ENCODE measurements around the gene TFF2.

DNA sequence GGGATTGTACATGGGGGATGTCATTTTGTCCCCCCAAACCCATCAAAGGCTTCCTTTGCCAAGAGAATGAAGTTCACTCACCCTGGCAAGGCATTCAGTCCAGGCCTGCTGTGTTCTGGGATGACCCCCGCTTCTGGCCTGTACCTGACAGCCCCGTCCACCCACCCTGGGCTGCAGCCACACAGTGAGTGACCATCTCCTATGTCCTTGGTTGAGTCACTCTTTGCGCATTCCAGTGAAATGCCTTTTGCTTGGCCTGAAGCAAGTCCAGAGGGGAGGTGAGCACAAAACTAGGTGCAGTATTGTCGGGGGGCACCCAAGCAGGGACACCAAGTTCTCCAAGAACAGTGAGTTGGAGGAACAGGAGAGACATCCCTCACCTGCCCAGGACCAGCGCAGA lies 34.8 kb upstream of the TFF2 start:
- TF ChIP-seq SALL2 (tag by site-specific recombination; IDR thresholded peaks at IDR 0.05; ENCODE audit: borderline replicate concordance), result no peak
- TF ChIP-seq ZNF610 (tag by site-specific recombination; IDR thresholded peaks at IDR 0.05; ENCODE audit: borderline replicate concordance), result no peak
- no peak for TF ChIP-seq SCRT2 (tag by site-specific recombination; IDR thresholded peaks at IDR 0.05)
- no peak for TF ChIP-seq ZNF157 (tag by site-specific recombination; IDR thresholded peaks at IDR 0.05)
- TF ChIP-seq ZNF274 (IDR thresholded peaks at IDR 0.05; ENCODE audit: low read length), result no peak
- TF ChIP-seq ZNF274 (tag by site-specific recombination; IDR thresholded peaks at IDR 0.05; ENCODE audit: borderline replicate concordance), result no peak
- TF ChIP-seq, protein P1, sequence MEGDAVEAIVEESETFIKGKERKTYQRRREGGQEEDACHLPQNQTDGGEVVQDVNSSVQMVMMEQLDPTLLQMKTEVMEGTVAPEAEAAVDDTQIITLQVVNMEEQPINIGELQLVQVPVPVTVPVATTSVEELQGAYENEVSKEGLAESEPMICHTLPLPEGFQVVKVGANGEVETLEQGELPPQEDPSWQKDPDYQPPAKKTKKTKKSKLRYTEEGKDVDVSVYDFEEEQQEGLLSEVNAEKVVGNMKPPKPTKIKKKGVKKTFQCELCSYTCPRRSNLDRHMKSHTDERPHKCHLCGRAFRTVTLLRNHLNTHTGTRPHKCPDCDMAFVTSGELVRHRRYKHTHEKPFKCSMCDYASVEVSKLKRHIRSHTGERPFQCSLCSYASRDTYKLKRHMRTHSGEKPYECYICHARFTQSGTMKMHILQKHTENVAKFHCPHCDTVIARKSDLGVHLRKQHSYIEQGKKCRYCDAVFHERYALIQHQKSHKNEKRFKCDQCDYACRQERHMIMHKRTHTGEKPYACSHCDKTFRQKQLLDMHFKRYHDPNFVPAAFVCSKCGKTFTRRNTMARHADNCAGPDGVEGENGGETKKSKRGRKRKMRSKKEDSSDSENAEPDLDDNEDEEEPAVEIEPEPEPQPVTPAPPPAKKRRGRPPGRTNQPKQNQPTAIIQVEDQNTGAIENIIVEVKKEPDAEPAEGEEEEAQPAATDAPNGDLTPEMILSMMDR (tag by site-specific recombination; IDR thresholded peaks at IDR 0.05), result no peak
- TF ChIP-seq ZFP41 (tag by site-specific recombination; IDR thresholded peaks at IDR 0.05; ENCODE audit: borderline replicate concordance), result no peak
- TF ChIP-seq, protein P2, sequence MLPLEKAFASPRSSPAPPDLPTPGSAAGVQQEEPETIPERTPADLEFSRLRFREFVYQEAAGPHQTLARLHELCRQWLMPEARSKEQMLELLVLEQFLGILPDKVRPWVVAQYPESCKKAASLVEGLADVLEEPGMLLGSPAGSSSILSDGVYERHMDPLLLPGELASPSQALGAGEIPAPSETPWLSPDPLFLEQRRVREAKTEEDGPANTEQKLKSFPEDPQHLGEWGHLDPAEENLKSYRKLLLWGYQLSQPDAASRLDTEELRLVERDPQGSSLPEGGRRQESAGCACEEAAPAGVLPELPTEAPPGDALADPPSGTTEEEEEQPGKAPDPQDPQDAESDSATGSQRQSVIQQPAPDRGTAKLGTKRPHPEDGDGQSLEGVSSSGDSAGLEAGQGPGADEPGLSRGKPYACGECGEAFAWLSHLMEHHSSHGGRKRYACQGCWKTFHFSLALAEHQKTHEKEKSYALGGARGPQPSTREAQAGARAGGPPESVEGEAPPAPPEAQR (tag by site-specific recombination; IDR thresholded peaks at IDR 0.05), result no peak
- TF ChIP-seq ZNF510 (tag by site-specific recombination; IDR thresholded peaks at IDR 0.05; ENCODE audit: insufficient replicate concordance), result no peak
- TF ChIP-seq, protein P3, sequence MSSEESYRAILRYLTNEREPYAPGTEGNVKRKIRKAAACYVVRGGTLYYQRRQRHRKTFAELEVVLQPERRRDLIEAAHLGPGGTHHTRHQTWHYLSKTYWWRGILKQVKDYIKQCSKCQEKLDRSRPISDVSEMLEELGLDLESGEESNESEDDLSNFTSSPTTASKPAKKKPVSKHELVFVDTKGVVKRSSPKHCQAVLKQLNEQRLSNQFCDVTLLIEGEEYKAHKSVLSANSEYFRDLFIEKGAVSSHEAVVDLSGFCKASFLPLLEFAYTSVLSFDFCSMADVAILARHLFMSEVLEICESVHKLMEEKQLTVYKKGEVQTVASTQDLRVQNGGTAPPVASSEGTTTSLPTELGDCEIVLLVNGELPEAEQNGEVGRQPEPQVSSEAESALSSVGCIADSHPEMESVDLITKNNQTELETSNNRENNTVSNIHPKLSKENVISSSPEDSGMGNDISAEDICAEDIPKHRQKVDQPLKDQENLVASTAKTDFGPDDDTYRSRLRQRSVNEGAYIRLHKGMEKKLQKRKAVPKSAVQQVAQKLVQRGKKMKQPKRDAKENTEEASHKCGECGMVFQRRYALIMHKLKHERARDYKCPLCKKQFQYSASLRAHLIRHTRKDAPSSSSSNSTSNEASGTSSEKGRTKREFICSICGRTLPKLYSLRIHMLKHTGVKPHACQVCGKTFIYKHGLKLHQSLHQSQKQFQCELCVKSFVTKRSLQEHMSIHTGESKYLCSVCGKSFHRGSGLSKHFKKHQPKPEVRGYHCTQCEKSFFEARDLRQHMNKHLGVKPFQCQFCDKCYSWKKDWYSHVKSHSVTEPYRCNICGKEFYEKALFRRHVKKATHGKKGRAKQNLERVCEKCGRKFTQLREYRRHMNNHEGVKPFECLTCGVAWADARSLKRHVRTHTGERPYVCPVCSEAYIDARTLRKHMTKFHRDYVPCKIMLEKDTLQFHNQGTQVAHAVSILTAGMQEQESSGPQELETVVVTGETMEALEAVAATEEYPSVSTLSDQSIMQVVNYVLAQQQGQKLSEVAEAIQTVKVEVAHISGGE (tag by site-specific recombination; conservative IDR thresholded peaks at IDR 0.05; ENCODE audit: low read depth), result no peak
- TF ChIP-seq, protein P4, sequence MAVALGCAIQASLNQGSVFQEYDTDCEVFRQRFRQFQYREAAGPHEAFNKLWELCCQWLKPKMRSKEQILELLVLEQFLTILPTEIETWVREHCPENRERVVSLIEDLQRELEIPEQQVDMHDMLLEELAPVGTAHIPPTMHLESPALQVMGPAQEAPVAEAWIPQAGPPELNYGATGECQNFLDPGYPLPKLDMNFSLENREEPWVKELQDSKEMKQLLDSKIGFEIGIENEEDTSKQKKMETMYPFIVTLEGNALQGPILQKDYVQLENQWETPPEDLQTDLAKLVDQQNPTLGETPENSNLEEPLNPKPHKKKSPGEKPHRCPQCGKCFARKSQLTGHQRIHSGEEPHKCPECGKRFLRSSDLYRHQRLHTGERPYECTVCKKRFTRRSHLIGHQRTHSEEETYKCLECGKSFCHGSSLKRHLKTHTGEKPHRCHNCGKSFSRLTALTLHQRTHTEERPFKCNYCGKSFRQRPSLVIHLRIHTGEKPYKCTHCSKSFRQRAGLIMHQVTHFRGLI (tag by site-specific recombination; IDR thresholded peaks at IDR 0.05), result no peak
- no peak for TF ChIP-seq ZNF138 (tag by site-specific recombination; IDR thresholded peaks at IDR 0.05; ENCODE audit: borderline replicate concordance)
- no peak for TF ChIP-seq ZBTB1 (tag by site-specific recombination; IDR thresholded peaks at IDR 0.05)
- TF ChIP-seq, protein P5, sequence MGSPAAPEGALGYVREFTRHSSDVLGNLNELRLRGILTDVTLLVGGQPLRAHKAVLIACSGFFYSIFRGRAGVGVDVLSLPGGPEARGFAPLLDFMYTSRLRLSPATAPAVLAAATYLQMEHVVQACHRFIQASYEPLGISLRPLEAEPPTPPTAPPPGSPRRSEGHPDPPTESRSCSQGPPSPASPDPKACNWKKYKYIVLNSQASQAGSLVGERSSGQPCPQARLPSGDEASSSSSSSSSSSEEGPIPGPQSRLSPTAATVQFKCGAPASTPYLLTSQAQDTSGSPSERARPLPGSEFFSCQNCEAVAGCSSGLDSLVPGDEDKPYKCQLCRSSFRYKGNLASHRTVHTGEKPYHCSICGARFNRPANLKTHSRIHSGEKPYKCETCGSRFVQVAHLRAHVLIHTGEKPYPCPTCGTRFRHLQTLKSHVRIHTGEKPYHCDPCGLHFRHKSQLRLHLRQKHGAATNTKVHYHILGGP (tag by site-specific recombination; IDR thresholded peaks at IDR 0.05), result no peak

Data from HEK293 (cell line).